ENCODE results near the gene RECQL5.
"Not testable (repeated sequence)": the region's sequence is repeated elsewhere in the genome, so short reads cannot be mapped to it uniquely, and the experiment has no call there.

- not testable (repeated sequence) for TF ChIP-seq POLR2A (IDR thresholded peaks at IDR 0.05)
- TF ChIP-seq, protein P1, sequence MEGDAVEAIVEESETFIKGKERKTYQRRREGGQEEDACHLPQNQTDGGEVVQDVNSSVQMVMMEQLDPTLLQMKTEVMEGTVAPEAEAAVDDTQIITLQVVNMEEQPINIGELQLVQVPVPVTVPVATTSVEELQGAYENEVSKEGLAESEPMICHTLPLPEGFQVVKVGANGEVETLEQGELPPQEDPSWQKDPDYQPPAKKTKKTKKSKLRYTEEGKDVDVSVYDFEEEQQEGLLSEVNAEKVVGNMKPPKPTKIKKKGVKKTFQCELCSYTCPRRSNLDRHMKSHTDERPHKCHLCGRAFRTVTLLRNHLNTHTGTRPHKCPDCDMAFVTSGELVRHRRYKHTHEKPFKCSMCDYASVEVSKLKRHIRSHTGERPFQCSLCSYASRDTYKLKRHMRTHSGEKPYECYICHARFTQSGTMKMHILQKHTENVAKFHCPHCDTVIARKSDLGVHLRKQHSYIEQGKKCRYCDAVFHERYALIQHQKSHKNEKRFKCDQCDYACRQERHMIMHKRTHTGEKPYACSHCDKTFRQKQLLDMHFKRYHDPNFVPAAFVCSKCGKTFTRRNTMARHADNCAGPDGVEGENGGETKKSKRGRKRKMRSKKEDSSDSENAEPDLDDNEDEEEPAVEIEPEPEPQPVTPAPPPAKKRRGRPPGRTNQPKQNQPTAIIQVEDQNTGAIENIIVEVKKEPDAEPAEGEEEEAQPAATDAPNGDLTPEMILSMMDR (IDR thresholded peaks at IDR 0.05), result not testable (repeated sequence)
Observed at GRCh38 chr17:75593430-75593829, 73.5 kb downstream of the RECQL5 start.
